GM20431 (cell line): ENCODE results near the gene MED26.

Experiments
- in situ Hi-C: fragments of 300-500 bp; cut with MseI, MboI; formaldehyde crosslinking; loops from one replicate; pipeline ENCODE4 v1.15.0; 2020; ENCODE audit warnings: low sequenced_read_pairs; ENCODE audit not compliant: unreplicated experiment

Gene MED26

GRCh38 chr19:16524991-16525734, 102.8 kb downstream of the MED26 start:
- in situ Hi-C loops = no loop called here
